Ovary (tissue), 3 donors: ENCODE results near the gene PRPSAP1.

Source experiments
- EP300 ChIP-seq: sonication (generic); formaldehyde crosslinking; IDR thresholded peaks from one replicate; pipeline ENCODE4 v1.6.1; 2017; ENCODE audit warnings: antibody characterized with exemption
- POLR2A ChIP-seq: fragments of 450-650 bp; IDR thresholded peaks from one replicate; pipeline ENCODE4 v1.6.1; 2017; ENCODE audit warnings: antibody characterized with exemption, mild to moderate bottlenecking, moderate library complexity
- TF ChIP-seq, protein P1 (sequence below), 3 donors: fragments of 450-650 bp in 2 of 3; fragments of 200-600 bp in 1 of 3; IDR thresholded peaks; one replicate each; pipeline versions ENCODE4 v1.5.1 to v1.8.0; 2016 to 2022; ENCODE audit warnings: antibody characterized with exemption in 3 of 3, mild to moderate bottlenecking in 1 of 3
- donor health status: DM: no; HTN: no; CAD: no.

GRCh38 chr17:76353004-76353598 lies 615 bp downstream of the PRPSAP1 start:
- TF ChIP-seq, protein P1, sequence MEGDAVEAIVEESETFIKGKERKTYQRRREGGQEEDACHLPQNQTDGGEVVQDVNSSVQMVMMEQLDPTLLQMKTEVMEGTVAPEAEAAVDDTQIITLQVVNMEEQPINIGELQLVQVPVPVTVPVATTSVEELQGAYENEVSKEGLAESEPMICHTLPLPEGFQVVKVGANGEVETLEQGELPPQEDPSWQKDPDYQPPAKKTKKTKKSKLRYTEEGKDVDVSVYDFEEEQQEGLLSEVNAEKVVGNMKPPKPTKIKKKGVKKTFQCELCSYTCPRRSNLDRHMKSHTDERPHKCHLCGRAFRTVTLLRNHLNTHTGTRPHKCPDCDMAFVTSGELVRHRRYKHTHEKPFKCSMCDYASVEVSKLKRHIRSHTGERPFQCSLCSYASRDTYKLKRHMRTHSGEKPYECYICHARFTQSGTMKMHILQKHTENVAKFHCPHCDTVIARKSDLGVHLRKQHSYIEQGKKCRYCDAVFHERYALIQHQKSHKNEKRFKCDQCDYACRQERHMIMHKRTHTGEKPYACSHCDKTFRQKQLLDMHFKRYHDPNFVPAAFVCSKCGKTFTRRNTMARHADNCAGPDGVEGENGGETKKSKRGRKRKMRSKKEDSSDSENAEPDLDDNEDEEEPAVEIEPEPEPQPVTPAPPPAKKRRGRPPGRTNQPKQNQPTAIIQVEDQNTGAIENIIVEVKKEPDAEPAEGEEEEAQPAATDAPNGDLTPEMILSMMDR (IDR thresholded peaks at IDR 0.05), result no peak
- TF ChIP-seq EP300, result no peak
- no peak for TF ChIP-seq POLR2A
